HepG2 (cell line): Measurements from ENCODE around the gene MRPL51. TPM values are rescaled to one million over a fixed set of nuclear protein-coding genes. Genes with fewer than 3 reads are reported as not detected.

ENCODE experiments used
- ATF3 ChIP-seq: sonication (generic); formaldehyde crosslinking; IDR thresholded peaks from 2 replicates; pipeline ENCODE4 v1.4.0; 2020; ENCODE audit warnings: missing genetic modification reagents
- BCLAF1 ChIP-seq: fragments of 450-650 bp; IDR thresholded peaks from 2 replicates; pipeline ENCODE4 v1.6.1; 2017; ENCODE audit warnings: mild to moderate bottlenecking
- DNMT3B ChIP-seq: conservative IDR thresholded peaks from 2 replicates; pipeline ENCODE4 v1.6.1; 2016; ENCODE audit warnings: missing biosample characterization, control low read depth
- ELF3 ChIP-seq: IDR thresholded peaks from 2 replicates; pipeline ENCODE4 v1.6.1; 2016; ENCODE audit warnings: missing genetic modification reagents, missing compliant biosample characterization
- ERF ChIP-seq: IDR thresholded peaks from 2 replicates; pipeline ENCODE4 v1.6.1; 2018; ENCODE audit warnings: missing biosample characterization, missing genetic modification reagents
- KAT7 ChIP-seq: IDR thresholded peaks from 2 replicates; pipeline ENCODE4 v1.6.1; 2018; ENCODE audit warnings: borderline replicate concordance, missing compliant biosample characterization
- KDM5A ChIP-seq: fragments of 200-600 bp; sonication (generic); IDR thresholded peaks from 2 replicates; pipeline ENCODE4 v1.7.0; 2018; ENCODE audit warnings: antibody characterized with exemption, mild to moderate bottlenecking, low read length, borderline replicate concordance
- KLF11 ChIP-seq: IDR thresholded peaks from 2 replicates; pipeline ENCODE4 v1.6.1; 2016; ENCODE audit warnings: missing compliant biosample characterization
- SCMH1 ChIP-seq: sonication (generic); formaldehyde crosslinking; IDR thresholded peaks from 2 replicates; pipeline ENCODE4 v1.9.0; 2021; ENCODE audit warnings: missing genetic modification reagents, mild to moderate bottlenecking, borderline replicate concordance
- SETDB1 ChIP-seq: sonication (generic); formaldehyde crosslinking; IDR thresholded peaks from 2 replicates; pipeline ENCODE4 v1.5.1; 2020; ENCODE audit warnings: missing genetic modification reagents, mild to moderate bottlenecking, borderline replicate concordance
- ZBTB20 ChIP-seq: sonication (generic); formaldehyde crosslinking; IDR thresholded peaks from 2 replicates; pipeline ENCODE4 v1.8.1; 2023; ENCODE audit warnings: missing genetic modification reagents, low read depth, mild to moderate bottlenecking, borderline replicate concordance
- ZNF143 ChIP-seq: sonication (generic); formaldehyde crosslinking; IDR thresholded peaks from 2 replicates; pipeline ENCODE4 v1.4.0; 2020; ENCODE audit warnings: missing genetic modification reagents
- ZNF256 ChIP-seq: sonication (generic); formaldehyde crosslinking; conservative IDR thresholded peaks from 2 replicates; pipeline ENCODE4 v1.4.0; 2020; ENCODE audit warnings: missing genetic modification reagents
- ZNF274 ChIP-seq: sonication (generic); formaldehyde crosslinking; IDR thresholded peaks from 2 replicates; pipeline ENCODE4 v1.5.1; 2020; ENCODE audit warnings: mild to moderate bottlenecking, missing genetic modification reagents
- ZNF367 ChIP-seq: sonication (generic); formaldehyde crosslinking; IDR thresholded peaks from 2 replicates; pipeline ENCODE4 v1.4.0; 2020; ENCODE audit warnings: missing genetic modification reagents, borderline replicate concordance
- ZNF446 ChIP-seq: sonication (generic); formaldehyde crosslinking; IDR thresholded peaks from 2 replicates; pipeline ENCODE4 v1.5.0; 2020; ENCODE audit warnings: mild to moderate bottlenecking, missing genetic modification reagents
- ZNF510 ChIP-seq: sonication (generic); formaldehyde crosslinking; IDR thresholded peaks from 2 replicates; pipeline ENCODE4 v1.4.0; 2020; ENCODE audit warnings: low read depth, mild to moderate bottlenecking, missing genetic modification reagents
- ZNF672 ChIP-seq: sonication (generic); formaldehyde crosslinking; IDR thresholded peaks from 2 replicates; pipeline ENCODE4 v1.8.1; 2022; ENCODE audit warnings: missing genetic modification reagents
- ZNF710 ChIP-seq: sonication (generic); formaldehyde crosslinking; IDR thresholded peaks from 2 replicates; pipeline ENCODE4 v1.5.0; 2020; ENCODE audit warnings: mild to moderate bottlenecking, missing genetic modification reagents, borderline replicate concordance
- polyA plus RNA-seq, 8 experiments: library from polyadenylated mRNA; depleted of rRNA in 3 of 8; stranded (reverse) in 7 of 8; unstranded in 1 of 8; fragments of >200 nt; fragmentation: Illumina TruSeq in 4 of 8; extraction: Trizol in 4 of 8; gene quantifications; 2 replicates each; pipeline versions ENCODE4 v1.2.1 to v1.2.3, GENCODE V29; 2011 to 2016; ENCODE audit warnings: low read depth in 4 of 8, missing spikeins in 1 of 8, mixed read lengths in 1 of 8; ENCODE audit not compliant: insufficient read depth in 1 of 8
- total RNA-seq, 5 experiments: library from RNA; depleted of rRNA; stranded (reverse); fragments of >200 nt; fragmentation: Illumina TruSeq; extraction: Trizol; gene quantifications; 2 replicates each; pipeline ENCODE4 v1.2.3, GENCODE V29; 2016; ENCODE audit warnings: low read depth in 1 of 5
- TF ChIP-seq, protein P1 (sequence below): sonication (generic); formaldehyde crosslinking; conservative IDR thresholded peaks from 2 replicates; pipeline ENCODE4 v1.4.0; 2020; ENCODE audit warnings: missing genetic modification reagents
- TF ChIP-seq, protein P2 (sequence below): sonication (generic); formaldehyde crosslinking; IDR thresholded peaks from 2 replicates; pipeline ENCODE4 v1.9.0; 2022; ENCODE audit warnings: low read depth, missing genetic modification reagents

Gene MRPL51
- total and polyA plus RNA-seq, 2 of the 13 experiments (the other 11 are each of a cell fraction or from before 2014, with no cell fraction given), result 64.8 to 278 TPM

GRCh38 chr12:6534945-6535696 is 42.1 kb upstream of the MRPL51 start (continued):
- TF ChIP-seq BCLAF1, result no peak
- no peak; the same call in 1 of the 2 replicates for TF ChIP-seq ZNF274 (CRISPR knock-in tag)
- TF ChIP-seq ZNF510, result no peak
- no peak; the same call in 1 of the 2 replicates for TF ChIP-seq ZNF446 (CRISPR knock-in tag)
- TF ChIP-seq KAT7 (CRISPR knock-in tag), result no peak; the same call in 1 of the 2 replicates
- TF ChIP-seq, protein P1, sequence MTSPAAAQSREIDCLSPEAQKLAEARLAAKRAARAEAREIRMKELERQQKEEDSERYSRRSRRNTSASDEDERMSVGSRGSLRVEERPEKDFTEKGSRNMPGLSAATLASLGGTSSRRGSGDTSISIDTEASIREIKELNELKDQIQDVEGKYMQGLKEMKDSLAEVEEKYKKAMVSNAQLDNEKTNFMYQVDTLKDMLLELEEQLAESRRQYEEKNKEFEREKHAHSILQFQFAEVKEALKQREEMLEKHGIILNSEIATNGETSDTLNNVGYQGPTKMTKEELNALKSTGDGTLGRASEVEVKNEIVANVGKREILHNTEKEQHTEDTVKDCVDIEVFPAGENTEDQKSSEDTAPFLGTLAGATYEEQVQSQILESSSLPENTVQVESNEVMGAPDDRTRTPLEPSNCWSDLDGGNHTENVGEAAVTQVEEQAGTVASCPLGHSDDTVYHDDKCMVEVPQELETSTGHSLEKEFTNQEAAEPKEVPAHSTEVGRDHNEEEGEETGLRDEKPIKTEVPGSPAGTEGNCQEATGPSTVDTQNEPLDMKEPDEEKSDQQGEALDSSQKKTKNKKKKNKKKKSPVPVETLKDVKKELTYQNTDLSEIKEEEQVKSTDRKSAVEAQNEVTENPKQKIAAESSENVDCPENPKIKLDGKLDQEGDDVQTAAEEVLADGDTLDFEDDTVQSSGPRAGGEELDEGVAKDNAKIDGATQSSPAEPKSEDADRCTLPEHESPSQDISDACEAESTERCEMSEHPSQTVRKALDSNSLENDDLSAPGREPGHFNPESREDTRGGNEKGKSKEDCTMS (CRISPR knock-in tag), result no peak
- TF ChIP-seq DNMT3B (CRISPR knock-in tag), result no peak
- no peak for TF ChIP-seq SETDB1 (CRISPR knock-in tag)
- no peak for TF ChIP-seq ZNF367 (CRISPR knock-in tag)
- no peak for TF ChIP-seq SCMH1 (CRISPR knock-in tag)
- TF ChIP-seq, protein P2, sequence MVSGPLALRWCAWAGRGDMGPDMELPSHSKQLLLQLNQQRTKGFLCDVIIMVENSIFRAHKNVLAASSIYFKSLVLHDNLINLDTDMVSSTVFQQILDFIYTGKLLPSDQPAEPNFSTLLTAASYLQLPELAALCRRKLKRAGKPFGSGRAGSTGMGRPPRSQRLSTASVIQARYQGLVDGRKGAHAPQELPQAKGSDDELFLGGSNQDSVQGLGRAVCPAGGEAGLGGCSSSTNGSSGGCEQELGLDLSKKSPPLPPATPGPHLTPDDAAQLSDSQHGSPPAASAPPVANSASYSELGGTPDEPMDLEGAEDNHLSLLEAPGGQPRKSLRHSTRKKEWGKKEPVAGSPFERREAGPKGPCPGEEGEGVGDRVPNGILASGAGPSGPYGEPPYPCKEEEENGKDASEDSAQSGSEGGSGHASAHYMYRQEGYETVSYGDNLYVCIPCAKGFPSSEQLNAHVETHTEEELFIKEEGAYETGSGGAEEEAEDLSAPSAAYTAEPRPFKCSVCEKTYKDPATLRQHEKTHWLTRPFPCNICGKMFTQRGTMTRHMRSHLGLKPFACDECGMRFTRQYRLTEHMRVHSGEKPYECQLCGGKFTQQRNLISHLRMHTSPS (CRISPR knock-in tag), result no peak
- no peak for TF ChIP-seq ZNF256
- TF ChIP-seq ZNF672 (CRISPR knock-in tag), result no peak
- peak; percentile 23; the same call in 1 of the 2 replicates for TF ChIP-seq ZBTB20 (CRISPR knock-in tag)
- no peak for TF ChIP-seq ATF3 (CRISPR knock-in tag)
- TF ChIP-seq ELF3 (CRISPR knock-in tag), result no peak
- 0 out of 2 replicates have a peak, but pooled peaks have one; percentile 7 for TF ChIP-seq ZNF143 (CRISPR knock-in tag)
- peak; percentile 57 for TF ChIP-seq KDM5A
- no peak for TF ChIP-seq ZNF710 (CRISPR knock-in tag)
- TF ChIP-seq ERF (CRISPR knock-in tag), result no peak
- TF ChIP-seq KLF11, result no peak
